Superior temporal gyrus (tissue), 1 donor: ENCODE measurements around the gene TKTL1.
A peak's percentile ranks its signal among the peaks of the same experiment; 100 is the strongest.

Experiments
- DNase-seq: peaks from one replicate; pipeline ENCODE4 v3.0.0-alpha.2; 2016; ENCODE audit errors: extremely low spot score

Gene TKTL1

GRCh38 chrX:154378059-154378798 is 82.6 kb downstream of the TKTL1 start:
- no peak for DNase-seq

- DNase-seq = peak; percentile 91
Measured at GRCh38 chrX:154378799-154379568, 83.4 kb downstream of the TKTL1 start, which contains the start of gene EMD. Gene EMD, plus strand, starts transcription at chrX:154379295. Its CDS starts 190 bp downstream, at chrX:154379485.

- DNase-seq = no peak
Measured at GRCh38 chrX:154379569-154379951, 84.0 kb downstream of the TKTL1 start.
